HepG2 (cell line): ENCODE results near the gene PDHX. TPM values are rescaled to one million over a fixed set of nuclear protein-coding genes. Genes with fewer than 3 reads are reported as not detected.
"Not testable (repeated sequence)": the region's sequence is repeated elsewhere in the genome, so short reads cannot be mapped to it uniquely, and the experiment has no call there.

Source experiments
- ATAC-seq: fragments of 200-7000 bp; cut with Tn5 transposase; 3 replicates; pipeline ENCODE4 v1.9.1; 2020; ENCODE audit warnings: mild to moderate bottlenecking, moderate library complexity
- BruUV-seq: library from RNA; stranded (reverse); fragments of 400-500 nt; replicated peaks from 2 replicates; lab custom pipeline; 2021; lab: Mats Ljungman, UMichigan
- CTCF ChIA-PET: fragments of 300-600 bp; formaldehyde crosslinking; extraction: SDS; loops from one replicate; lab custom pipeline; 2021; ENCODE audit warnings: low total read pairs, inconsistent platforms, low intra/inter-chr PET ratio; lab: Yijun Ruan, JAX
- POLR2A ChIA-PET: fragments of 350-600 bp; sonication (Branson Sonifier 250); formaldehyde crosslinking; loops from one replicate; lab custom pipeline; 2020; ENCODE audit warnings: antibody characterized with exemption, inconsistent platforms; lab: Yijun Ruan, JAX
- DNase-seq: peaks from one replicate; pipeline ENCODE4 v3.0.0-alpha.2; 2015; ENCODE audit warnings: low spot score
- FAIRE-seq: peaks from 3 replicates; lab custom pipeline; 2011; peaks lifted over from hg19 to GRCh38; lab: Jason Lieb, UNC
- H2AFZ ChIP-seq: one replicate; pipeline ENCODE4 v1.6.1; 2011; ENCODE audit warnings: low read length, inconsistent platforms
- H3K27ac ChIP-seq: fragments of 300-600 bp; 3 replicates; pipeline ENCODE4 v1.8.0; 2011; ENCODE audit warnings: mixed run types, mild to moderate bottlenecking, mixed read lengths, low read length, inconsistent platforms; ENCODE audit not compliant: insufficient read depth; ENCODE audit errors: extremely low read length
- H3K27me3 ChIP-seq, 2 experiments: fragments of 200-600 bp in 1 of 2; 2 replicates in 1 of 2; 3 replicates in 1 of 2; pipeline versions ENCODE4 v1.6.0 to v1.8.0; 2011; ENCODE audit warnings: low read length in 2 of 2, mild to moderate bottlenecking in 2 of 2, moderate library complexity in 2 of 2, inconsistent platforms in 1 of 2; ENCODE audit not compliant: insufficient read depth in 2 of 2, control insufficient read depth in 1 of 2
- H3K36me3 ChIP-seq, 2 experiments: fragments of 200-600 bp in 1 of 2; replicated peaks in 1 of 2; 2 replicates in 1 of 2; 3 replicates in 1 of 2; pipeline versions ENCODE4 v1.5.1 to v1.8.0; 2011; ENCODE audit warnings: low read length in 2 of 2, inconsistent platforms in 1 of 2; ENCODE audit not compliant: insufficient read depth in 2 of 2, control insufficient read depth in 1 of 2
- H3K4me1 ChIP-seq: 2 replicates; pipeline ENCODE4 v1.5.1; 2012; ENCODE audit warnings: low read length, inconsistent platforms; ENCODE audit not compliant: insufficient read depth
- H3K4me2 ChIP-seq: 2 replicates; pipeline ENCODE4 v1.6.0; 2011; ENCODE audit warnings: low read depth, low read length, inconsistent platforms
- H3K4me3 ChIP-seq, 3 experiments: fragments of 200-600 bp in 1 of 3; sonication (generic), shearing (Covaris generic) in 1 of 3; replicated peaks in 1 of 3; 2 replicates each; pipeline ENCODE4 v1.5.1; 2011 to 2016; ENCODE audit warnings: low read length in 3 of 3, inconsistent platforms in 2 of 3, low read depth in 2 of 3, mild to moderate bottlenecking in 2 of 3, control low read depth in 1 of 3, mixed read lengths in 1 of 3; ENCODE audit not compliant: insufficient read depth in 1 of 3
- H3K79me2 ChIP-seq: one replicate; pipeline ENCODE4 v1.6.1; 2011; ENCODE audit warnings: low read length, inconsistent platforms; ENCODE audit not compliant: insufficient read depth
- H3K9ac ChIP-seq: 2 replicates; pipeline ENCODE4 v1.6.0; 2011; ENCODE audit warnings: mild to moderate bottlenecking, low read depth, low read length, inconsistent platforms; ENCODE audit not compliant: insufficient read depth
- H3K9me3 ChIP-seq: 2 replicates; pipeline ENCODE4 v1.5.1; 2012; ENCODE audit warnings: mild to moderate bottlenecking, low read length
- H4K20me1 ChIP-seq: 2 replicates; pipeline ENCODE4 v1.6.0; 2011; ENCODE audit warnings: inconsistent platforms, mild to moderate bottlenecking, low read length, moderate library complexity; ENCODE audit not compliant: insufficient read depth
- GATAD2A ChIP-seq: IDR thresholded peaks from 2 replicates; pipeline ENCODE4 v1.6.1; 2016
- REXO4 ChIP-seq: sonication (generic); formaldehyde crosslinking; IDR thresholded peaks from 2 replicates; pipeline ENCODE4 v1.8.0; 2022; ENCODE audit warnings: missing genetic modification reagents, mild to moderate bottlenecking, borderline replicate concordance
- ZNF619 ChIP-seq: sonication (generic); formaldehyde crosslinking; IDR thresholded peaks from 2 replicates; pipeline ENCODE4 v1.4.0; 2020; ENCODE audit warnings: mild to moderate bottlenecking, missing genetic modification reagents
- ZZZ3 ChIP-seq: sonication (generic); formaldehyde crosslinking; IDR thresholded peaks from 2 replicates; pipeline ENCODE4 v1.4.0; 2020; ENCODE audit warnings: missing genetic modification reagents, mild to moderate bottlenecking, borderline replicate concordance
- WGBS: methylation state at CpG from one replicate; pipeline ENCODE4 v1.1.6; 2017; ENCODE audit warnings: low lambda C conversion rate; 5-methylcytosine and 5-hydroxymethylcytosine counted together
- in situ Hi-C: cut with HindIII; loops from 2 replicates; pipeline ENCODE4 v1.10.0; 2017; ENCODE audit warnings: low pct_unique_long_range_greater_than_20kb; ENCODE audit not compliant: extremely low pct_ligation_motif_present
- intact Hi-C: fragments of 100-400 bp; cut with micrococcal nuclease; formaldehyde crosslinking; loops from one replicate; pipeline ENCODE4 v1.10.0; 2022; ENCODE audit not compliant: unreplicated experiment
- polyA plus RNA-seq, 8 experiments: library from polyadenylated mRNA; depleted of rRNA in 3 of 8; stranded (reverse) in 7 of 8; unstranded in 1 of 8; fragments of >200 nt; fragmentation: Illumina TruSeq in 4 of 8; extraction: Trizol in 4 of 8; gene quantifications; 2 replicates each; pipeline versions ENCODE4 v1.2.1 to v1.2.3, GENCODE V29; 2011 to 2016; ENCODE audit warnings: low read depth in 4 of 8, missing spikeins in 1 of 8, mixed read lengths in 1 of 8; ENCODE audit not compliant: insufficient read depth in 1 of 8
- total RNA-seq, 5 experiments: library from RNA; depleted of rRNA; stranded (reverse); fragments of >200 nt; fragmentation: Illumina TruSeq; extraction: Trizol; gene quantifications; 2 replicates each; pipeline ENCODE4 v1.2.3, GENCODE V29; 2016; ENCODE audit warnings: low read depth in 1 of 5
- TF ChIP-seq, protein P1 (sequence below): sonication (generic); formaldehyde crosslinking; IDR thresholded peaks from 2 replicates; pipeline ENCODE4 v1.4.0; 2020; ENCODE audit warnings: mild to moderate bottlenecking, low read depth, missing genetic modification reagents
- TF ChIP-seq, protein P2 (sequence below): sonication (generic); formaldehyde crosslinking; IDR thresholded peaks from 2 replicates; pipeline ENCODE4 v1.4.0; 2020; ENCODE audit warnings: missing genetic modification reagents
- TF ChIP-seq, protein P3 (sequence below): sonication (generic); formaldehyde crosslinking; IDR thresholded peaks from 2 replicates; pipeline ENCODE4 v1.4.0; 2020; ENCODE audit warnings: missing genetic modification reagents
- TF ChIP-seq, protein P4 (sequence below): sonication (generic); formaldehyde crosslinking; IDR thresholded peaks from 2 replicates; pipeline ENCODE4 v1.4.0; 2020; ENCODE audit warnings: mild to moderate bottlenecking, missing genetic modification reagents

Gene PDHX
- total and polyA plus RNA-seq, 2 of the 13 experiments (the other 11 are each of a cell fraction or from before 2014, with no cell fraction given): 41.0 to 73.8 TPM

DNA sequence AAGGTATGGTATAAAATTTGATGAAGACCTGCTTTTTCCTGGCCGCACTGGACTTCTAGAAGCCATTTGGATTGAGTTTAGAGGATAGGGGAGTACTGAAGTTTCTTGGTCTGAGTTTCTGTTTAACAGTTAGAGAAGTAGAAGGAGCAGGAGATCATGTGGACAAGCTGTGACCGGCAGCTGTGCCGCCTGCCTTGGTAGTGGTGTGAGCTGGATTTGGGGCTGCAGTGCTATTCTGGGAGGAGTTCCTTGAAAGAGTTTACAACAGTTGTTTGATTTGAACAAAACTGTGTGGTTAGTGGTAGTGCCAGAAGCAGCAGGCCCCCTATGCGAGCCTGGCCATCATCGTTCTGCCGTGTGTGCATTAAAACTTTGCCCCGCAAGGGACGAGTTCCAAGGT lies 105.2 kb downstream of the PDHX start (continued):
- no peak for TF ChIP-seq GATAD2A
- TF ChIP-seq, protein P1, sequence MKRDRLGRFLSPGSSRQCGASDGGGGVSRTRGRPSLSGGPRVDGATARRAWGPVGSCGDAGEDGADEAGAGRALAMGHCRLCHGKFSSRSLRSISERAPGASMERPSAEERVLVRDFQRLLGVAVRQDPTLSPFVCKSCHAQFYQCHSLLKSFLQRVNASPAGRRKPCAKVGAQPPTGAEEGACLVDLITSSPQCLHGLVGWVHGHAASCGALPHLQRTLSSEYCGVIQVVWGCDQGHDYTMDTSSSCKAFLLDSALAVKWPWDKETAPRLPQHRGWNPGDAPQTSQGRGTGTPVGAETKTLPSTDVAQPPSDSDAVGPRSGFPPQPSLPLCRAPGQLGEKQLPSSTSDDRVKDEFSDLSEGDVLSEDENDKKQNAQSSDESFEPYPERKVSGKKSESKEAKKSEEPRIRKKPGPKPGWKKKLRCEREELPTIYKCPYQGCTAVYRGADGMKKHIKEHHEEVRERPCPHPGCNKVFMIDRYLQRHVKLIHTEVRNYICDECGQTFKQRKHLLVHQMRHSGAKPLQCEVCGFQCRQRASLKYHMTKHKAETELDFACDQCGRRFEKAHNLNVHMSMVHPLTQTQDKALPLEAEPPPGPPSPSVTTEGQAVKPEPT (CRISPR knock-in tag): no peak
- TF ChIP-seq REXO4 (CRISPR knock-in tag): no peak
- TF ChIP-seq, protein P2, sequence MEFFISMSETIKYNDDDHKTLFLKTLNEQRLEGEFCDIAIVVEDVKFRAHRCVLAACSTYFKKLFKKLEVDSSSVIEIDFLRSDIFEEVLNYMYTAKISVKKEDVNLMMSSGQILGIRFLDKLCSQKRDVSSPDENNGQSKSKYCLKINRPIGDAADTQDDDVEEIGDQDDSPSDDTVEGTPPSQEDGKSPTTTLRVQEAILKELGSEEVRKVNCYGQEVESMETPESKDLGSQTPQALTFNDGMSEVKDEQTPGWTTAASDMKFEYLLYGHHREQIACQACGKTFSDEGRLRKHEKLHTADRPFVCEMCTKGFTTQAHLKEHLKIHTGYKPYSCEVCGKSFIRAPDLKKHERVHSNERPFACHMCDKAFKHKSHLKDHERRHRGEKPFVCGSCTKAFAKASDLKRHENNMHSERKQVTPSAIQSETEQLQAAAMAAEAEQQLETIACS (CRISPR knock-in tag): no peak
- no peak for TF ChIP-seq ZZZ3
- TF ChIP-seq, protein P3, sequence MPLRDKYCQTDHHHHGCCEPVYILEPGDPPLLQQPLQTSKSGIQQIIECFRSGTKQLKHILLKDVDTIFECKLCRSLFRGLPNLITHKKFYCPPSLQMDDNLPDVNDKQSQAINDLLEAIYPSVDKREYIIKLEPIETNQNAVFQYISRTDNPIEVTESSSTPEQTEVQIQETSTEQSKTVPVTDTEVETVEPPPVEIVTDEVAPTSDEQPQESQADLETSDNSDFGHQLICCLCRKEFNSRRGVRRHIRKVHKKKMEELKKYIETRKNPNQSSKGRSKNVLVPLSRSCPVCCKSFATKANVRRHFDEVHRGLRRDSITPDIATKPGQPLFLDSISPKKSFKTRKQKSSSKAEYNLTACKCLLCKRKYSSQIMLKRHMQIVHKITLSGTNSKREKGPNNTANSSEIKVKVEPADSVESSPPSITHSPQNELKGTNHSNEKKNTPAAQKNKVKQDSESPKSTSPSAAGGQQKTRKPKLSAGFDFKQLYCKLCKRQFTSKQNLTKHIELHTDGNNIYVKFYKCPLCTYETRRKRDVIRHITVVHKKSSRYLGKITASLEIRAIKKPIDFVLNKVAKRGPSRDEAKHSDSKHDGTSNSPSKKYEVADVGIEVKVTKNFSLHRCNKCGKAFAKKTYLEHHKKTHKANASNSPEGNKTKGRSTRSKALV: no peak
- TF ChIP-seq, protein P4, sequence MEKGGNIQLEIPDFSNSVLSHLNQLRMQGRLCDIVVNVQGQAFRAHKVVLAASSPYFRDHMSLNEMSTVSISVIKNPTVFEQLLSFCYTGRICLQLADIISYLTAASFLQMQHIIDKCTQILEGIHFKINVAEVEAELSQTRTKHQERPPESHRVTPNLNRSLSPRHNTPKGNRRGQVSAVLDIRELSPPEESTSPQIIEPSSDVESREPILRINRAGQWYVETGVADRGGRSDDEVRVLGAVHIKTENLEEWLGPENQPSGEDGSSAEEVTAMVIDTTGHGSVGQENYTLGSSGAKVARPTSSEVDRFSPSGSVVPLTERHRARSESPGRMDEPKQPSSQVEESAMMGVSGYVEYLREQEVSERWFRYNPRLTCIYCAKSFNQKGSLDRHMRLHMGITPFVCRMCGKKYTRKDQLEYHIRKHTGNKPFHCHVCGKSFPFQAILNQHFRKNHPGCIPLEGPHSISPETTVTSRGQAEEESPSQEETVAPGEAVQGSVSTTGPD (CRISPR knock-in tag): no peak
- no peak for TF ChIP-seq ZNF619
- TF ChIP-seq, all 625 proteins: peak for 0

DNA sequence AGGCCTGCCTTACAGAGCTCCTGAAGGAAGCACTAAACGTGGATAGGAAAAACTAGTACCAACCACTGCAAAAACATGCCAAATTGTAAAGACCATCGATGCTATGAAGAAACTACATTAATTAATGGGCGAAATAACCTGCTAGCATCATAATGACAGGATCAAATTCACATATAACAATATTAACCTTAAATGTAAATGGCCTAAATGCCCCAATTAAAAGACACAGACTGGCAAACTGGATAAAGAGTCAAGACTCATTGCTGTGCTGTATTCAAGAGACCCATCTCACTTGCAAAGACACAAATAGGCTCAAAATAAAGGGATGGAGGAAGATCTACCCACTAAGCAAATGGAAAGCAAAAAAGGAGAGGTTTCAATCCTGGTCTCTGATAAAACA lies 107.5 kb downstream of the PDHX start:
- WGBS: 0% methylated on average over 3 of the region's 3 CpGs
- H3K27me3 ChIP-seq, H3K9ac ChIP-seq, H3K4me1 ChIP-seq, DNase-seq, H3K4me2 ChIP-seq, H2AFZ ChIP-seq, ATAC-seq, CTCF ChIA-PET, H3K9me3 ChIP-seq, H4K20me1 ChIP-seq, in situ Hi-C loops, H3K4me3 ChIP-seq, POLR2A ChIA-PET, H3K27ac ChIP-seq, H3K79me2 ChIP-seq, BruUV-seq, H3K36me3 ChIP-seq, intact Hi-C loops, FAIRE-seq: not testable (repeated sequence)

DNA sequence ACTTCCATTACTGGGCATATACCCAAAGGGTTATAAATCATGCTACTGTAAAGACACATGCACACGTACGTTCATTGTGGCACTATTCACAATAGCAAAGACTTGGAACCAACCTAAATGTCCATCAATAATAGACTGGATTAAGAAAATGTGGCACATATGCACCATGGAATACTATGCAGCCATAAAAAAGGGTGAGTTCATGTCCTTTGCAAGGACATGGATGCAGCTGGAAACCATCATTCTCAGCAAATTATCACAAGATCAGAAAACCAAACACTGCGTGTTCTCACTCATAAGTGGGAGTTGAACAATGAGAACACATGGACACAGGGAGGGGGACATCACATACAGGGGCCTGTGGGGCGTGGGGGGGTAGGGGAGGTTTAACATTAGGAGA lies 111.6 kb downstream of the PDHX start:
- H3K4me2 ChIP-seq, H3K79me2 ChIP-seq, H3K27ac ChIP-seq, DNase-seq, in situ Hi-C loops, H3K27me3 ChIP-seq, H2AFZ ChIP-seq, H3K9me3 ChIP-seq, BruUV-seq, H3K9ac ChIP-seq, H3K4me1 ChIP-seq, H4K20me1 ChIP-seq, CTCF ChIA-PET, intact Hi-C loops, ATAC-seq, FAIRE-seq, H3K4me3 ChIP-seq, H3K36me3 ChIP-seq, POLR2A ChIA-PET: not testable (repeated sequence)
- WGBS: 30% methylated on average over 4 of the region's 4 CpGs
